ENCODE results near the gene GDF15.

The GDF15 gene

DNA sequence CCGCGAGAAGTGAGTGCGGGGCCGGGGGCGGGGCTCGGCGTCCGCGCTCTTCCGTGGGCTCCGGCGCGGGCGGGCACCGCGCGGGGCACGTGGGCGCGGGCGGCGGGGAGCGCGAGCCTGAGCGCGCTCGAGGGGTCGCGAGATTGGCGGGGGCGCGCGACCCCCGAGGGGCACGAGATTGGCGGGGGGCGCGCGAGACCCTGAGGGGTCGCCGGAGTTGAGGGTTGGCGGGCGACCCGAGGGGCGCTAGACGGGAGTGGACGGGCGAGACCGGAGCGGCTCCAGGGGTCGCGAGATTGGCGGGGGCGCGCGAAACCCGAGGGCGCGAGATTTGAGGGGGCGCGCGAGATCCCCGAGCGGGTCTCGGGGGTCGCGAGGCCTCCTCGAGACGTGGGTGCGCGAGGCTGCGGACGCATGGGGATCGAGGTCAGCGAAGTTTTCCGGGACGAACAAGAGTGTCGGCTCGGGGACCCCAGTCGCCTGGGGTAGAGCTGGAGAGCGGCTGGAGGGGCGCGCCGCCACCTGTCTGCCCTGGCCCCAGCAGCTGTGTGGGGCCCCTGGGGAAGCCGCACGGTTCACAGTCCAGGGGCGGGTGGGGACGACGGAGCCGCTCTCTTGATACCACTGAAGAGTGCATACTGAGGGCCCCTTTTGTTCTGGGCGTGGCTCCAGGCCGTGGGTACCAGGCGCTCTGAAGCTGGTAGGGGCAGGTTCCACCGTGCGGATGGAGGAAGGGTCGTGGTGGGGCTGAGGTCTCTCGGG, 33.9 kb downstream of the GDF15 start:
- peak; percentile 39 for DNase-seq

DNA sequence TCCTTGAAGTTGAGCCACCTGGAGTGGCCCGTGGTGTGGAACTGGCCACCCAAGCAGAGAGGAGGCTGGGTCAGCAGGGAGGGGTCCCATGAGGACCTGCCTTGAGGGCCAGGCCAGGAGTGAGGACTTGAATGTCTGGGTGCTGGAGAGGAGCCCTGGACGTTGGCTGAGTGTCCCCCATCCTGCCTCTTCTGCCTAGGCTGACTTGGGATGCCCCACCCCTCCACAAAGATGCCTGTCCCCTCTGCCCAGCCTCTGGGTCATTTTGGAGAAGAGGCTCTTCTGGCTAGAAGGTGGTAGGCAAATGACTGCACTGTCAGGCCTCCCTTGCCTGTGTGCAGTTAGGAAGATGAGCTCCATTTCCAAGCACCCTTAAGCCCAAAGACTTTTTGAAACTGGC, 35.0 kb downstream of the GDF15 start:
- DNase-seq: no peak

DNA sequence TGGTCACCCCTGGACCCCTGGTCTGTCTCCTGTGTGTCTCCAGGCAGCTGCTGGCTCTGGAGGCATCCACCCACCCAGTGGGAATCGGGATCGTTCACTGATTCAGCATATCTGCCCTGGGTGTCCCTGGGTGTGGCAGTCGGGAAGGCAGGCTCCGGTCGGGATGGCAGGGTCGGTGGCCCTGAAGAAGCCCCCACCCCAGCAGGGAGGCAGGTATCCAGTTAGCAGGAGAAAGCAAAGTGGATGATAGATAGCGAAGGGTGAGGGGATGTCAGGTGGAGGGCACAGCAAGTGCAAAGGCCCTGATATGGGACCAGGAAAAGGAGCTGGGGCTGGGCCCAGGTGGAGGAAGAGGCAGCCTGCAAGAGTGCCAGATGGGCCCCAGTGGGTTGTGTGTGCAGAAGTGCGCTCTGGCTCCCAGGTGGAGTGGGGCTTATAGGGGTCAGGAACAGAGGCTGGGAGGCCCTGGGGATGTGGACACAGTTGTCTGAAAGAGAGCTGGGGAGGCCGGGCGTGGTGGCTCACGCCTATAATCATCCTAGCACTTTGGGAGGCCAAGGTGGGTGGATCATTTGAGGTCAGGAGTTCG, 35.5 kb downstream of the GDF15 start:
- no peak for DNase-seq

DNA sequence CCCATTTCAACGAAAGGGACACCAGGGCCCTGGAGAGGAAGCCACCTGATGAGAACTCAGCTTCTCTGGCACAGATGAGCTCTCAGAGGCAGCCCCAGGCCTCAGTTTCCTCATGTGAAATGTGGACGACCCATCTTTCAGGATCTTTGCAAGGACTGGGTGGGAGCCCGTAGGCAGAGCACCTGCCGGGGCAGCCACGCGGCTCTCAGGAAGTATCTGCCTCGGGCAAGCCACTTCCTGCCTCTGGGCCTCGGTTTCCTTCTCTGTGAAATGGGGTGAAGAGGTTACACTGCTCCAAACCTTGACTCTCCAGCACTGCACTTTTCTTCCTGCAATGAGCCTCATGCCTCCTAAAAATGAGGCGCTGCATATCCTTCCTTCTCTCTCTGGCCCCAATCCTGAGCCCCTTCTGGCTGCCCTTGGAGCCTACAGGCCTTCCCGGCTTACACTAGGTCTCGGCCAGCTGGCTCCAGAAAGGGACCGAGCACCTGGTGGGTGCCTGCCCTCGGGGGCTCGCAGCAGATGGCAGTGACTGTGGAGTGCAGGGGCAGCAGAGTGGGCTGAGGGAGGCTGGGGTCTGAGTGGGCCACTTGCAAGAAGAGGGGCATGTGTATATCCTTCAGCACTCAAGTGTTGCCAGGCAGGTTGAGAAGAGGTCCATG, 36.7 kb downstream of the GDF15 start:
- DNase-seq: no peak

DNA sequence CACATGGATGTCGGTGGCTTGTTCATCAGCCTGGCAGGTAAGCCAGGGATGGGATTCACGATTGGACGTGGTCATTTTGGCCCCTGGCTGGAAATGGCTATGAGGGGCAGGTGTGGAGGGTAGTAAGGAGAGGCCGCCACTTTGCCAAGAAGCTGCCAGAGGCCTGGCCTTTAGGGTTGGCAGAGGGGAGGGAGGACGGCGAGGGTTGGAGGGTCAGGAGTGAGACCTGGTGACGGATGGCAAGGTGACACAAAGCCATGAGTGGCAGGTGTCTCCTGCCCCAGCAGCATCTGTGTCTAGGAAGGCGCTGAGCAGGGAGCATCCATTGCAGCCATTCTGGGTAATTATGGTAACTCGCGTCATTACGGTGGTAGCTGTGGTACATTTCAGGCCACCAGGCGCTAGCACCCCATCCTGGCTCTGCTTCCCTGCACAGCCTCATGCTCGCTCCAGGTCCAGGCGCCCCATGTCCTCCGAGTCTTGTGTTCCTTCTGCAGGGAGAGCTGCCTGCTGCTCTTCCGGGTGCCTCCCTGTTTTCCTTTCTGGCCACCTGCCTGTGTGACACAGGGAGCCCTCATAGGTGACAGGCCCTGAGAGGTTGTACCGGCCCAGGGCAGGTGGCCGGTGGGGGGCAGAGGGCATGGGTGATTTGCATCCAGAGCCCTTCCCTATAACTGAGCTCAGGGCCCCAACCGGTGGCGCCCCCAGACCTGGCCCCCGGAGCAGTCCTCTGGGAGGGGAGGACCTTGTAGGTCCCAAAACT, 37.5 kb downstream of the GDF15 start:
- no peak for DNase-seq

DNA sequence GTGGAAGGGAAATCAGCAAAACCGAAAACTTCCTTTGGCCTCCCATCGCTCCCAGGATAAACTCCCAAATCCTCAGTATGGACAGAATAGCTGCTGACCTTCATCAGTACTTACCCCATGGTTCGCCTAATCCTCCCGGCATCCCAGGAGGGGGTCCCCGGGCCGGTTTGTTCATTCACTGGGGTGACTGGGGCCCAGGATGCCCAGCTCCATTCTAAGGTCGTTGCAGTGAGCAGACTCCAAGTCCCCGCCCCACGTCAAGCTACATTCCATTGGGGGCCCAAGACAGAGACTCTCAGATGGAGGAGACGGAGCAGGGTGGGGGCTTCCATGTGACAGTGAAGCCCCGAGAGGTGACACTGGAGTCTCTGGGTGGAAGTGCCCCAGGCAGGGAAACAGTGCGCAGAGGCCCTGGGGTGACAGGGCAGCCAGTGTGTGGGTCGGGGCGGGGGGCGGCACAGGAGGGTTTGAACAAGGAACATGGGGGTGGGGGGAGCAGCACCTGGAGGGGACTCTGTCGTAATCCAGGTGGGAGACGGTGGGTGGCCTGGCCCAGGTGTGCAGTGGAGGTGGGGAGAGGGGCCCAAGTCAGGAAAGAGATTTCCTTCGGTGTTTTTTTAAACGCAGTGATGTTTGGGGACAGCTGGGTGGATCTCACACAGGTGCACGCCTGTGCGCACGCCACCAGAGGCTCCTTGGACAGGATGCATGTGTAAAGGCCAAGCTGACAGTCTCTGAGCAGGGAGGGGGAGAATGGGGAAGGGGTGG, 38.3 kb downstream of the GDF15 start:
- no peak for DNase-seq

DNA sequence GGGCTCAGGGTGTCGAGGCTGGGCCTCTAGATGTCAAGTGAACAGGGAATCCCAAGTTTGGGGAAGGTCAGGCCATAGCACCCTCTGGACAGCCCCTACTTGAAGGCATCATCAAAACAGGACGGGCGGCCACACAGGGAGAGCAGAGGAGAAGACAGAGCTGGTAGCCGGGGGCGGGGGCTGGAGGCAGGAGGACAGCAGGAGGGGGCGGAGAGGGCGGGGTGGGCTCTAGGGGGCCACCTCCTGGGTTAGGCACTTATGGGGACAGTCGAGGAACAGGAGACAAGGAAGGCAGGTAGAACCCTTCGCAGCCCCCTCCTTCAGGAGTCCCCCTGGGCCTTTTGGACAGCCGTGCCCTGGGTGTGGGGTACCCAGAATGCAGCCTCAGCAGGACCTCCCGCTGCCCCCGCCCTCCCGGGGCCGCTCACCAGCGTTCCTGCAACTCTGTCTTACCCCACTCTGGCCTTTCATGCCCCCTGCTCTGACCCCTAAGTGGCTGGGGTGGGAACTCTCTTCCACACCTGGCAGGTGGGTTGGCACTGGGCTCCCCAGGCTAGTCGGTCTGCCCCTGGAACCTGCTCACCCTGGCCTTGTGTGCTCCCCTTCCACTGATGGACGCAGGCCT, 39.0 kb downstream of the GDF15 start:
- no peak for DNase-seq

DNA sequence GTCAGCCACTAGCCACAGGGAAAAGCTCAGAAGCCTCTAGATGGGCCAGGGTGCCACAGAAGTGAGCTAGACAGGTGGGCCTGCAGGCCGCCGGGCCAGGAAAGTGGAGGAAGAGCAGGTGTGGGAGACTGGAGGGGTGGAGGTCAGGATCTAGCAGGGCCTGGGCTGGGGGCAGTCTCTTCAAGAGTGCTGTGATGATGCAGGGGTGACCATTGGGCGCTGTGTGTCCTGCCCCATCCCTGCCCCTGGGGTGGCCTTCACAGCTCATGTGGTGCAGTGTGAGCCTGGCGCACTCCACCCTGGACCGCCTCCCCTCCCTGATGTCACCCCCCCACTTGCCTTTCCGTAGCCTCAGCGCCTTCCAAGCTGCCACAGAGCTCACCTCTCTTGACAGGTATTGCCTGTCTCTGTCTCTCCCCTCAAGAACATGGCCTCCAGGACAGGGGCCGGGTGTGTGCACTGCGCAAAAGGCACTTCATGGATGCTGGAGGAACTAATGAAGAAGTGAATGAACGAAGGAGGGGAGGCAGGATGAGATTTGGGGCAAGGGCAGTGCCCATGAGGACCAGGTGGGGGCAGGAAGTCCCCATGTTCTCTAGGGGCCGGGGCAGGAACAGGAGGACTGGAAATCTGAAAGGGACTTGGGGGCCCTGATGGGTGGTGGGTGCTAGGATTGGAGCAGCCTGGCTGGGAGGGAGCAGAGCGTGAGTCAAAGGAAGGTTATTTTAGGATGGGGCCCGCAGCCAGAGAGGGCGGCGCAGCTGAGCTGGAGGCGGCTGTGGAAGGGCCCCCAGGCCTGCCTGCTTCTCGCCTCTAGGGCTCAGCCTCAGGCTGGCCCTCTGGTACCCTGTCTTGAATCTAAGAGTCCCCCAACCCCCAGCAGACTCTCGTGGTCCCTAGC, 39.8 kb downstream of the GDF15 start:
- DNase-seq: no peak

DNA sequence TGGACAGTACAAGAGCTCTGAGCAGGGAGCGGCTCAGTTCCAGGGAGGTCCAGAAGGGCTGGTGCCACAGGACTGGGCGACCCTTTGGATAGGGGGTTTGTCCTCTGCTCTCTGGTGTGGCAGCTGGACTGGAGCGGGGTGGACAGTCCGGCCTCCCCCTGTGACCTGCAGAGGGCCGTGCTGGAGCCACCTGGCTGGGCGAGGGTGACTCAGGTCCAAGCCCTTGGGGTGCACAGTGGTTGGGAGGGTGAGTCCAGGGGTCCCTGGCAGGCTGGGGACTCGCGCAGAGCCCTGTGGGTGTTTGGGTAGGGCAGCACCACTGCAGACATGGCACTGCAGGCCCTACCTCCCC, 40.4 kb downstream of the GDF15 start:
- no peak for DNase-seq

DNA sequence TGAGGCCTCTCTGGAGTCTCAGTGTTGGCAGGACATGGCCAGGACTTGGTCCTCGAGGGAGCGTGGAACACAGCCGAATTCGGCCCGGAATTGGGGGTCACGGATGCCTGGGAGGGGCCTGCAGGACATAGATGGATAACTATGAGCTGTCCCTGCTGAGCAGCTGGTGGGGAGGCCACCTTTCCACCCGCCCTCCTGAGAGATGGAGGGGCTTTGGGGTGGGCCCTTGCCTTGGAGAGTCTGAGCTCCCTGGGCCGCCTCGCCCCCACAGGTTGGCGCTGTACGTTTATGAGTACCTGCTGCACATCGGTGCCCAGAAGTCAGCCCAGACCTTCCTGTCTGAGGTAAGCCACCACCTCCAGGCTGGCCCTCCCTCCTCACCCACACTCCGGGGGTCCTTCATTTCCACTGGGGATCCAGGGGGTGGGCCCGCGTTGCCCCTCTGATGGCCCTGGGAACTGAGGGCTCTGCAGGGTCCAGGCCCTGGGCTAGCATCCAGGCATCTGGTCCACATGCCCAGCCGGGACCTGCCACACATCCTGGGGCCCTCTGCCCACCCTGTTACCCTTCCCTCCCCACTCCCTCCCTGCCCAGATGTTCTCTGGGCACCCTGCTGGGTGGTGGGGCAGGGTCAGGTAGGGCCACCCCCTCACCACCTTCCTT, 41.3 kb downstream of the GDF15 start:
- no peak for DNase-seq

DNA sequence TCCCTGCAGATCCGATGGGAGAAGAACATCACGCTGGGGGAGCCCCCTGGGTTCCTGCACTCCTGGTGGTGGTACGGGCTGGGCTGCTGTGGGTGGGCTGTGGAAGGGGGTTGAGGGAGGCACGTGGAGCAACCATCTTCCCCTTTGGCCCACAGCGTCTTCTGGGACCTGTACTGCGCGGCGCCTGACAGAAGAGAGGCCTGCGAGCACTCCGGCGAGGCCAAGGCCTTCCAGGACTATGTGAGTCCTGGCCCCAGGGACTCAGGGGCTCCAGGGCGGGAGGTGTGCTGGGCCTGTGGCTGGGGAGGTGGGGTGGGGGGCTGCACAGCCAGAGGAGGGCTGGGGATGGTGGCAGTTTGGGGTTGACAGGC, 41.8 kb downstream of the GDF15 start:
- DNase-seq: no peak

DNA sequence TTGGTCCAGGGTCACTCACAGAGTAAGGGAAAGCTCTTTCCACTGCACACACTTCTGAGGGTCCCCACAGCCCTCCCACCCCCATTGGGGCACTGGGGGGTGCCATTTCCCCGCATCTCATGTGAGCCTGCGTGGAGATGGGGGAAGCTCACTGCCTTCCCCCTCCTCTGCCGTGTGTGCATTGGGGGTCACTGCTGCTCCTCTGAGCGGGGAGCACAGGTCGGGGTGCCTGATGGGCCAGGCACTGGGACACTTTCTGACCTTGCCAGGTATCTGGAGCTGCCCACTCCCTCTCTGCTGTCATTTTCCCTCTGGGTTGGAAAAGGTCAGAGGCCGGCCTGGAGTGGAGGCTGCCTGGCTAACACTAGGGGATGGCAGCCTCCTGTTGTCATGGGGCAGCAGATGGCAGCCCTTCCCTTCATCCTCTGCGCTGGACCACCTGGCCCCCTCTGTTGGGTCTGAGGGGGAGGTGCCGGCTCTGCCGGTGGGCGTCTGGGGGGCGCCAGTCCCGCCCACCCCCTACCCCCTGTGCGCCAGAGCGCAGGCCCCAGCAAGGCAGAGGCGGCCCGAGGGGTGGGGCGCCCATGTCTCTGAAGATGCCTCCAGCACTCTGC, 42.3 kb downstream of the GDF15 start:
- DNase-seq: no peak

DNA sequence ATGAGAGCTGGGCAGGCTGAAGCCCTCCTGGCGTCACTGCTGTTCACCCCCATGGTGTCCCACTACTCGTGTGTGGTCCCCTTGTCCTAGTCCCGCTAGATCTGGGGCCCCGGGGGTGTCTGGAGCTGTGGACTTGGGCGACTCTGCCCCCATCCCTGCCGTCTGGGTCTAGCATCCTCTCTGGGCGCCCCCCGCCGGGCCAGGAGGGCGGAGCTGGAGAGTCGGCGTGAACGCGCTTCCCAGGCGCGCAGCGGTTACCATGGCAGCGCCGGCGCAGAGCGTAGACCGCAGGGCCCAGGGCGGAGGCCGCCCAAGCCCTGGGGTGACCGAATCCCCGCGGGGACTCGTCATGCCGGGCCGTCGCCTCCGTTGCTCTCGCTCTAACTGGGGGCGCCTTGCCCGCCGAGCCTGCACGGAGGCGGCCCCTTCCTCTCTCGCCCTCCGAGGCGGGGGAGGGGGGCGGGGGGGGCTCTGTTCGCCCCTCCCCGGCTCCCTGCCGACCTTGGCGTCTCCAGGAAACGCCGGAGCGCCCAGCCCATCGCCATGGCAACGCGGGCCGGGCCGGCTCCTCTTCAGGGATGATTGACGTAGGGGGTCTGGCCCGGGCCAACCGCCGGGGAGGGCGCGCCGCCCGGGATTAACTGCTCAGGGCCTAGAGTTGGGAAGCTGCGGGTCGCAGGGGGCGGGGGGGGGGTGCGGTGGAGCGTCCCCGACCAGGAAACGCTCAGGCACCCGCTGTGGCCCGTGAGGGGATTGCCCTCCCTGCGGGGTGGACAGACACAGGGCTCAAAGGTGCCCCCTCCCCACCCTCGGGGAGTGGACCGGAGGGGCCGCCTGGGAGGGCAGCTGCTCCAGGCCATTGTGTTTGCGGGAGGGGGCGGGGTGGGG, 43.1 kb downstream of the GDF15 start:
- DNase-seq: peak; percentile 81

DNA sequence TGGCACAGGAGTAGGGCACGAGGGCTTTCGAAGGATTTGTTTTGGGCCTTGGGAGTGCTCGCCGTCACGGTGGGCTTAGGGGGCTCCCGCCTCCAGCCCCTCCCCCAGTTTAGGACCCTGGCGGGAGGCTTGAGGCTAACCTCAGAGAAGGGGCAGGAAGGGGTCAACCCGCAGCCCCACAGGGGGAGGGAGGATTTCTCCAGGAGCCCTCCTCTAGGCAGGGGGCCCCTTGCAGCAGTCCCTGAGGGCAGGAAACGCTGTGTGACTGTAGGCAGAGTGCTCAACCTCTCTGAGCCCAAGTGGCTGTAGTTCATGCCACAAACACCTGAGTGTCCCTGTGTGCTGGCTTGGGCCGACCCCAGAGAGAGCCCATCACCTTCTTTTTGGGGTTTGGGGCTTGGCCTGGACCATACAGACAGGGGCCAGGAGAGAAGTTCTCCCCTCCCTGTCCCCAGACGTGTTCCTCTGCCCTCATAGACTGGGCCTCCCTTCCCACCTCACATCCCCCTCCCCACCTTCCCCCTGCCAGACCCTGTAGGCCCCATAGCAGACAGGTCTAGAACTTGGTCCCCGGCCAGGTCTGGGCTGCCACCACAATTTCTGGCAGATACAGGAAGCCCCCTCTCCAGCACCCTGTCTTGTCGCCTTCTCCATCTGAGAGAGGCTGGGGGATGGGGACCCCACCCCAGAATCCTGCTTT, 43.9 kb downstream of the GDF15 start:
- no peak for DNase-seq

DNA sequence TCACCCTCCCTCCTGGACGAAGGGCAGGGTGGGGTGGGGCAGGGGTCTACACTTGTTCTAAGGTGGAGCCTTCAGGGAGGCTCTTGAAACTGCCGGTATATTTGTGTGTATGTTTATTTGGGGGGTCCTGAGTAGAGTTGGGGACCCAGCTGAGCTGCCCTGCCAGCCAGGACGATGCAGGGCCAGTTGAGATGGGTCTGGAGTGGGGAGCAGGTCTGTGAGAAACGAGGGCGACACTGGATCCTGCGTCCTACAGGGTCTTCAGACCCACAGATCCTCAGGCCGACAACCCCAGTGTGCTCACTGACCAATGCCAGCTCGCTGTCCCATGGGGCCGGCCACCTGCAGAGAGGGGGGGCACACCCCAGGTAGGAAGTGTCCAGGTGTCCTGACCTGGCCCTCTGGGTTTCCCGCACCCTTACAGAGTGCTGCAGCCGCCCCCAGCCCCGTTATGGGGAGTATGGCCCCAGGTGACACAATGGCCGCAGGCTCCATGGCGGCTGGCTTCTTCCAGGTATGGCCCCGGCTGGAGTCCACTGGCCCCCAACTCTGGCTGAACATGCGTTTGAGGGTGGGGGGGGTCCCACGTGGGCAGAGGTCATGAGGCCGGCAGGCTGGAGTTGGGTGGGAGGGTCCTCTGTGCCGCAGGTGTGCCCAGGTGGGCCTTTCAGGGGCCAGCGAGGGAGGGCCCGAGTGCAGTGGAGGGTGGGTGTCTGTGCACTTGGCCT, 44.6 kb downstream of the GDF15 start:
- DNase-seq: no peak

DNA sequence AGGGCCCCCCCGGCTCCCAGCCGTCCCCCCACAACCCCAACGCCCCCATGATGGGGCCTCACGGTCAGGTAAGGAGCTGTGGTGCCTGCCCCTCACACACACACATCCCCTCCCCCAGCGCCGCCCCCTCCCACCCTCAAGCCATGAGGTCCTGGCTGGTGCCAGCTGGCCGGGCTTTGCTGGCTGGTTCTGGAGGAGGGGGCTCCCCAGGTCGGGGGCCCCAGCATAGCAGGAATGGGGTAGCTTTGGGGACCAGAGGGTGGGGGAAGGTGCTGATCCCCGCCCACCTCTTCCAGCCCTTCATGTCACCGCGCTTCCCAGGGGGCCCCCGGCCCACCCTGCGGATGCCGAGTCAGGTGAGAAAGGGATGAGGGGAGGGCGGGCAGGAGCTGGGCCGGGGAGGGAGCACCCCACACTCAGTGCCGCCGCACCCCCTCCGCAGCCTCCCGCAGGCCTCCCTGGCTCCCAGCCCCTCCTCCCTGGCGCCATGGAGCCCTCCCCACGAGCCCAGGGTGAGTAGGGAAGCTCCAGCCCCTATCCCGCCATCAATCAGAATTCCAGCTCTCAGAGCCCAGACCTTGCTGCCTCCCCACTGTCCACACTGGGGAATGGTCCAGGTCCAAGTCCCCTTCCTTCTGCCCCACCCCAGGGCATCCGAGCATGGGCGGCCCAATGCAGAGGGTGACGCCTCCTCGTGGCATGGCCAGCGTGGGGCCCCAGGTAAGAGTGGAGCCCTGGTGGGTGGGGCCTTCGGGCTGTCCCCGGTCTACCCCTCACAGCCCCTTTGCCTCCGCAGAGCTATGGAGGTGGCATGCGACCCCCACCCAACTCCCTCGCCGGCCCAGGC, 45.6 kb downstream of the GDF15 start:
- DNase-seq: no peak

Data from OCI-M1 (cell line).